Heart left ventricle (tissue), 13 donors: ENCODE results near the gene EIF3J.

ENCODE experiments used
- CTCF ChIP-seq, 12 donors: fragments of 200-600 bp; sonication (generic) in 4 of 12; IDR thresholded peaks; one replicate each; pipeline versions ENCODE4 v1.5.0 to v1.8.0; 2018 to 2022; ENCODE audit warnings: antibody characterized with exemption in 12 of 12, mild to moderate bottlenecking in 5 of 12
- POLR2A ChIP-seq, 2 donors: fragments of 450-650 bp; IDR thresholded peaks; one replicate each; pipeline ENCODE4 v1.6.1; 2017; ENCODE audit warnings: antibody characterized with exemption in 2 of 2, mild to moderate bottlenecking in 2 of 2, moderate library complexity in 2 of 2
- donor health status: ischemic (EF 13 %, LVEDD 7.1; RV severe dilation, severe dysfunction).
- donor health status: DM: no; HTN: yes; CAD: no.
- donor health status: DM: no; HTN: no; CAD: no.
- donor health status: ischemic (EF 25% LVEDD 6.9; RV normal size, moderate dysfunction).
- donor health status: ischemic (EF 25% LVEDD 5.7; RV mildly dilated, moderate dysfunction).
- donor health status: ischemic (EF 35%, LVEDD 5.7; RV mildly dilated, moderate dysfunction).
- donor health status: nonischemic (EF 11% LVEDD 7.7; RV severe dilation, severe dysfunction).
- donor health status: DM: yes; HTN: yes; CAD: no.
- donor health status: PGD.
- donor health status: ischemic (EF 29% LVEDD 5.4; RV normal size, mild dysfunction).
- donor health status: nonischemic (EF 23%, LVEDD 6.1; RV moderate dilation, normal function).

GRCh38 chr15:44535523-44536301, 1.2 kb upstream of the EIF3J start:
- no peak for TF ChIP-seq POLR2A (IDR thresholded peaks at IDR 0.05)
- no peak for TF ChIP-seq CTCF (IDR thresholded peaks at IDR 0.05)
